HG03039 (cell line): Measurements from ENCODE around the gene YPEL1.

Experiments
- ATAC-seq: cut with Tn5 transposase; IDR thresholded peaks from one replicate; pipeline ENCODE4 v1.9.1; 2021; ENCODE audit warnings: mild to moderate bottlenecking, moderate library complexity; ENCODE audit not compliant: unreplicated experiment

YPEL1 gene

DNA sequence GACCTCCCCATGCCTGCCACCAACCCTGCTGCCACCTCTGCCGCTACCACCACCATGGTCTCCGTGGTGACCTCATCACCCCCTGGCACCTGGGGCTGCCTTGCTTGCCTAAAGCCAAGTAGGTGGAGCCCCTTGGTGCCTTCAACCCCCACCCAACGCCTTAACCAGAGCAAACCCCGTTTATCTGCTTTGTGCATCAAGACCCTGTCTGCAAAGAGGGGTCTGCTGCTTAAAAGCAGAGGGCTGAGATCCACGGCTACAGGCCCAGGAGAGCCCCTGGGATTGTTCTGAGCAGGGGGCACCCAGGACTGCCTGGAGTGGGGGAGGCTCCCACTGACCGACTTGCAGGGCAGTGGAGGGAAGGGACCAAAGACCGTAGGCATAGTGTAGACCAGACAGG is 74.7 kb downstream of the YPEL1 start:
- ATAC-seq: no peak

DNA sequence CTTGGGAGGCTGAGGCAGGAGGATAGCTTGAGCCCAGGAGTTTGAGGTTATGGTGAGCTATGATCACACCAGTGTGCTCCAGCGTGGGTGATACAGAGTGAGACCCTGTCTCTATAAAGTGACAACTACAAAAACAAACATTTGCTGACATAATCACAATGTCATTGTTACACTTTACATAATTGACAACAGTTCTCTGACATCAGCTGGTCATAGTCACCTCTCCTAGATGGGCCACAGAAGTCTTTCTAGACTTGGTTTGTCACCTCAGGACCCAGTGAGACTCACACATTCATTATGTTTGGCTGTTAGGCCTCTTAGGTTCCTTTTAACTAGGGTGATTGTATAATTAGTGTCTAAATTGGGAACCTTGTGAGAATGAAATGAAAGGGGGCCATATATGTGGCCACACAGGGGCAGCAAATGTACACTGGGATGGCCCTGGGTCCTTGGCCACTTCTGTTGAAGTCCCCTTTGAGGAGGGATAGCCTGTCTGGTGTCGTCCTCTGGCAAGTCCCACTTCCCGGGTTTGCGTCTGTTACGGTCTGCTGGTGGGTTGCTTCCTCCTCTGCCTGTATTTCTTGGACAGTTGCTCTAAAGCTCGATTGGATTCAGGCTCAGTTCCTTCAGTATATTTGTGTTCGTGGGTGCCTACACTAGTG is 75.6 kb downstream of the YPEL1 start:
- ATAC-seq: no peak

DNA sequence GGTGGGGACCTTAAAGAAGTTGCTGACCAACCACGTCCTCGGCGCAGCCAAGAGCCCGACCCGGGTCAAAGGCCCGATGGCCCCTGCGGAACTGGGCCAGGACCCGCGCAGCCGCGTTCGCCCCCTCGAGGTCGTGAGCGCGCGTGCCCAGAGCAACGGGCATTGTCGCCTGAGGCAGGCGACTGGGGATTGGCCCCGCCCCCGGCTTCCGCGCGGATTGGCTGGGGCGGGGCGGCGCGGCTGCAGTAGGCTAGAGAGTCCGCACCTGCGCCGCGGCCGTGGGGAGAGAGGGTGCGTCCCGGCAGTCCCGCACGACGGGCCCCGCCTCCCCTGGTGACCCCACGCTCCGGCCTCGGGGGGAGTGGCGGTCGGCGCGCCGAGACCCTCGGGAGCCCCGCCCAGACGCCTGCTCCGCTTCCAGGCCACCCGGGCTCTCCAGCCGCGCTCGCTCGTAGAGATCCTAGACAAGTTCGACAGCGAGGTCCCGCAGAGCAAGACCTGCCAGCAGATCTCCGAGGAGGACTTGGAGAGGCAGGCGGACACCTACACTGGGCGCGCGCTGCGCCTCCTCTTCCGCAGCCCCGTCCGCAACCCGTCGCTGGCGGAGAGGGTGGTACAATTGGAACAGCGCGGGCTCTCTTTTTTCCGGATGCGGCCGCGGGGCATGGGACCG is 78.1 kb downstream of the YPEL1 start:
- ATAC-seq: peak; percentile 66

DNA sequence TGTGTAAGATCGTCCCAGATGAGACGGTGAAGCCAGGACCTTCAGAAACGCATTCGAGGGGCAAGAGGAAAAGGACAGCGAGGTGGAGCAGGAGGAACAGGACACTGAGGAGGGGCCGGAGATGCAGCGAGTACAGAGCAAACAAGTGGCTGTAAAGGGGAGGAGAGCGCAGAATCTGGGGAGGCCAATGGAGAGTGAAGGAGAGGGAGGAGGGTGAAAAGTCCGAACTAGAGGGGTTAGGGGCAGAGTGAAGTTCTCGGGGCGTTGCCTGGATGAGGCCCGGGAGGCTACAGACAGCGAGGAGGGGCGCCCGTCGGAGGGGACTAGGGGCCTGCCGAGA is 78.6 kb downstream of the YPEL1 start:
- no peak for ATAC-seq

DNA sequence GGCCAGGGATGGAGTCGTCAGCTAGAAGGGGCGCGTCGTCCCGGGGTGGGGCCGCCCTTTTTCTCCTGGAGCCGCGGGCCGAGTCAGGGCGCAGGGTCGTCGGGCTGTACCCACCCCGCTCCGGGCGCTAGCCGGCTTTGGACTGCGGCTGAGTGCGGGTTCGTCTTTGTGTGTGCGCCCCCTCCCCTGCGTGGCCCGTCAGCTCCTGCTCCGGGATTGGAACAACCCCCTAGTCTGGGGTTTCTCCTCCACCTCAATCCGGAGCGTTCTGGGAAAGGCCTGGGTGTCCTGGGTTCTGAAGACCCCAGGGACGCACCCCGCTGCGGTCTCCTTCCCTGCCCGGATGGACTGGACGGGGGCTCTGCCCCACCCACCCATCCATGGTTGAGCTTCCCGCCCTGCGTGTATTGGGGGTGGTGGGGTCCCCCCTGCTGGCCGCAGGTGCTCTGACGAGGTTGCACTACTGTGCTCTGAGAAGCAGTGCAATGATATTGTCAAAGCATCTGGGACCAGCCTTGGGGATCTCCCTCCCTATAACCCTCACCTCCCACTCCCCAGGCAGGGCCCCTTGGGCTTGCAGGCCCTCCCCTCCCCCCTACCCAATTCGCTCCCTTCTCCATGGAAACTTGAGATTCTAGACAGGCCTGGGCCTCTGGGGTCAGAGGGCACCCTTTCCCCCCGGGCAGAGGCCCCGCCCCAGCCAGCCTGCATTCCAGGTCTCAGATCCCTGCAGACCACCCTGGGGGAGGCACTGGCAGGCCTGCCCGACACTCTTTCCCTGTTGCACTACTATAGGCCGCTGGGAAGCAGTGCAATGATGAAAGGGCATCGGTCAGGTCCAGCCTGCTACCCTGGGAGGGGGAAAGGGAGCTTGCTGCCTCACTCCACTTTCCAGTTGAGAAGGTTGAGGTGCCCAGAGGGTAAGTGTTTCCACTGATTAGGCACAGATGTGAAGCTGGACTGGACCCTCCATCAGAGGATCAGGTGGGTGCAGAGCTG is 82.7 kb downstream of the YPEL1 start:
- no peak for ATAC-seq

DNA sequence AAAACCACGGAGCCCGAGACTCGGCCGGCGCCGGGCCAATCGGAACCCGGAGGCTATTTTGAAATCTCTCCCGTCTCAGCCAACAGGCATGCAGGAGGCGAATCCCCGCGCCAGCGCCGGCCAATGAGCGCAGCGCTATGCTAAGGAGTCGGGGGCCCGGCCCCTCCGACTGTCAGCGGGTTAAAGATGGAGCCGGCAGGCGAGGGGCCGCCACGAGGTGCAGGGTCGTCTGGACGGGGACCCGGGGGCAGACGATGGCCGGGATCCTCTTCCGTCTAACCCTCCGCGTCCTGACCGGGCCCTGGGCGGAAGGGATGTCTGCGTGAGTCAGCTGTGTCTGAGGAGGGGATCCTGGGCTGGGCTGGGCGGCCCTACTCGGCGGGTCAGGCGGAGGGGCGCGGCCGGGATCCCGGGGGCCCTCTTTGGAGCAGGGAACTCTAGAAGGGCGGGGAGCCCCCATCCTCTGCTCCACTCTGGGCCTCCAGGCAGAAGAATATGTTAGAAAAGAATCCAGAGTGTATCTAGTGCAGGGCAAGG is 83.5 kb downstream of the YPEL1 start:
- ATAC-seq: peak; percentile 79

DNA sequence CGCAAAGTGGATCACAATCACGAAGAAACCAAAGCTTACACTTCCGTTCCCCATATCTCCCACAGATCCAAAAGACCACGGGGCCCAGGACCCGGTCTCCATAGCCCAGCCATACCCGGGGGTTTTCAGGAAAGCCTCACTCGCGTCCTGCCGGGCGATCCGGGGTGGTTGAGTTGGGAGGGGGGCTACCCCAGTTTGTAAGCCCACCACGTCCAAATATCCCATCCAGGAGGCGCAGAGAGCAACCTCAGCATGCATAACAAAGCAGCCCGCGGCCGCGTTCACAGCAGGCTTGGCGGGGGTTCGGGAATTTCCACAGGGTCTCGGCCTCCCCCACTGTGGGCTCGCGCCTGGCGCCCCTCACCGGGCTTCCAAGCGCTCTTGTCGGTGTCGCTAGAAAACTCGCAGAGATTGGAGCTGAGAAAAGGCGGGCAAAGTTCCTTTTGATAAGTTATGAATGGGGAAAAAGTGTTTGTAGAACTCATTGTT is 84.0 kb downstream of the YPEL1 start:
- peak; percentile 16 for ATAC-seq

DNA sequence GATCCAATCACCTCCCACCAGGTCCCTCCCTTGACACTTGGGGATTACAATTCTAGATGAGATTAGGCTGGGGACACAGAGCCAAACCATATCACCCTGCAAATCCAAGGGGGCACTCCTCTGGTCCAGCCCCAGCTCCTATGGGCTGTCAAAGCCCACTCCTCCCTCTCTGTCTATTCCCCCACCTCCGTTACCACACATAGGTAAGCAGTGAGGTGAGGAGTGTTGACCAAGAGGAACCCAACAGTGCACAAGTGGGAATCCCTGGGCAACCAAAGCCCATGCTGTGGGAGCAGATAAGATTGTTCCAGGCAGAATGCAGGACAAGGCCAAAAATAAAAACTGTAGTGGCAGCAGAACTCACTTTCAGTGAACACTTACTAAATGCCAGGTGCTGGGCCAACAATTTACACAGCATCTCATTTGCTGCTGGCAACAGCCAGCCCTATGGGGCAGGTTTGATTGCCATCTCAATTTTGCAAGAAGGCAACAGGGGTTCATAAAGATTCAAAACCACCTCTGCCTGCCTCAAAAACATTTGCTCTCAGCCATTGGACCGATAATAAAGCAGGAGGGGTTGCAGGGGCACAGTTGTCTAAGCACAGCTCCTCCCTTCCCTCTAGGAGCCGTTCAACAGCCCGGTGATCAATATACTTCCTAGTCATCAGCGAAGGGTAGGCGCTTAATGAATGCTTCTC is 84.6 kb downstream of the YPEL1 start:
- ATAC-seq: no peak

DNA sequence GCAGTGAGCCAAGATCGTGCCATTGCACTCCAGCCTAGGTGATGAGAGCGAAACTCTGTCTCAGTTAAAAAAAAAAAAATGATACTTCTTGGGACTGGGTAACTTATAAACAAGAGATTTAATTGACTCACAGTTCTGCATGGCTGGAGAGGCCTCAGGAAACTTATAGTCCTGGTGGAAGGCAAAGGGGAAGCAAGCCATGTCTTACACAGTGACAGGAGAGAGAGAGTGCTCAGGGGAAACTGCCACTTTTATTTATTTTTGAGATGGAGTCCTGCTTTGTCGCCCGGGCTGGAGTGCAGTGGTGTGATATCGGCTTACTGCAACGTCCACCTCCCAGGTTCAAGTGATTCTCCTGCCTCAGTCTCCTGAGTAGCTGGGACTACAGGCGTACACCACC is 85.3 kb downstream of the YPEL1 start:
- ATAC-seq: no peak
